T-cell (primary cell): ENCODE measurements around the gene CDK4. TPM values are rescaled to one million over a fixed set of nuclear protein-coding genes. Genes with fewer than 3 reads are reported as not detected.
A peak's percentile ranks its signal among the peaks of the same experiment; 100 is the strongest.

Source experiments
- ATAC-seq, 4 experiments: fragments of 200-7000 bp in 3 of 4; fragments of 150-1000 bp in 1 of 4; cut with Tn5 transposase; replicated peaks in 1 of 4; 1 replicate in 3 of 4; 2 replicates in 1 of 4; pipeline ENCODE4 v1.10.0; 2021; ENCODE audit warnings: moderate library complexity in 3 of 4, mild to moderate bottlenecking in 2 of 4, moderate number of reproducible peaks in 1 of 4
- CTCF ChIA-PET, 2 donors: fragments of 300-600 bp; sonication (Branson Sonifier 250); formaldehyde crosslinking; loops; one replicate each; lab custom pipeline; 2022; ENCODE audit warnings: antibody characterized with exemption in 2 of 2; lab: Charles Lee
- POLR2A ChIA-PET, 2 donors: fragments of 300-600 bp; sonication (Branson Sonifier 250); formaldehyde crosslinking; loops; one replicate each; lab custom pipeline; 2022; ENCODE audit warnings: antibody characterized with exemption in 2 of 2; lab: Charles Lee
- DNase-seq, 35 experiments: peaks; one replicate each; pipeline versions ENCODE4 v3.0.0 to v3.0.0-alpha.2; 2013 to 2023
- H3K27ac ChIP-seq: one replicate; pipeline ENCODE4 v1.5.1; 2013; ENCODE audit warnings: low read length
- H3K27me3 ChIP-seq, 2 experiments: replicated peaks in 1 of 2; 1 replicate in 1 of 2; 2 replicates in 1 of 2; pipeline versions ENCODE4 v1.6.1 to v1.7.0; 2013; ENCODE audit warnings: low read length in 1 of 2, mixed read lengths in 1 of 2; ENCODE audit not compliant: control insufficient read depth in 2 of 2, insufficient read depth in 2 of 2; ENCODE audit errors: extremely low read depth in 1 of 2
- H3K36me3 ChIP-seq, 2 donors: 1 replicate in 1 of 2; 2 replicates in 1 of 2; pipeline versions ENCODE4 v1.6.1 to v1.7.0; 2013; ENCODE audit warnings: low read length in 1 of 2; ENCODE audit not compliant: control insufficient read depth in 2 of 2, insufficient read depth in 1 of 2; ENCODE audit errors: extremely low read depth in 1 of 2
- H3K4me1 ChIP-seq, 2 experiments: 1 replicate in 1 of 2; 2 replicates in 1 of 2; pipeline versions ENCODE4 v1.6.1 to v1.7.0; 2013; ENCODE audit warnings: low read length in 2 of 2, mixed read lengths in 1 of 2; ENCODE audit not compliant: insufficient read depth in 2 of 2, control insufficient read depth in 1 of 2; ENCODE audit errors: extremely low read depth in 1 of 2
- H3K4me3 ChIP-seq, 2 donors: 1 replicate in 1 of 2; 2 replicates in 1 of 2; pipeline versions ENCODE4 v1.5.1 to v1.7.0; 2013; ENCODE audit warnings: mild to moderate bottlenecking in 2 of 2, low read length in 1 of 2, moderate library complexity in 1 of 2; ENCODE audit not compliant: control insufficient read depth in 1 of 2; ENCODE audit errors: extremely low read depth in 1 of 2
- H3K9me3 ChIP-seq: 2 replicates; pipeline ENCODE4 v1.7.0; 2013
- H3K27ac Mint-ChIP-seq, 2 donors: one replicate each; pipeline ENCODE4 v1.8.0; 2020 to 2021; ENCODE audit warnings: mild to moderate bottlenecking in 2 of 2, mixed read lengths in 2 of 2
- H3K27me3 Mint-ChIP-seq, 2 donors: one replicate each; pipeline ENCODE4 v1.8.0; 2021 to 2022; ENCODE audit warnings: mixed read lengths in 2 of 2
- H3K36me3 Mint-ChIP-seq: one replicate; pipeline ENCODE4 v1.8.0; 2021; ENCODE audit warnings: mixed read lengths
- H3K4me1 Mint-ChIP-seq, 3 donors: one replicate each; pipeline ENCODE4 v1.8.0; 2020 to 2022; ENCODE audit warnings: mixed read lengths in 3 of 3, mild to moderate bottlenecking in 1 of 3
- H3K4me3 Mint-ChIP-seq, 3 donors: one replicate each; pipeline ENCODE4 v1.8.0; 2020 to 2022; ENCODE audit warnings: mild to moderate bottlenecking in 3 of 3, mixed read lengths in 3 of 3, moderate library complexity in 3 of 3
- H3K9me3 Mint-ChIP-seq, 3 donors: one replicate each; pipeline ENCODE4 v1.8.0; 2020 to 2022; ENCODE audit warnings: mixed read lengths in 3 of 3
- WGBS: methylation state at CpG from one replicate; pipeline ENCODE4 v1.1.5; 2013; ENCODE audit warnings: missing lambda C conversion rate; ENCODE audit not compliant: insufficient coverage; 5-methylcytosine and 5-hydroxymethylcytosine counted together
- total RNA-seq, 35 experiments: library from RNA in 6 of 35; stranded (reverse) in 6 of 35; fragments of 120-200 nt in 1 of 35; gene quantifications; one replicate each; pipeline versions ENCODE4 v1.2.1 to v1.2.4 and lab custom pipeline; 2013 to 2026

CDK4 gene
- total RNA-seq, 5 donors from 2014 or later (not counting 1 experiment from before 2014, with no cell fraction given): 24.1 to 53.9 (median 46.2) TPM

DNA sequence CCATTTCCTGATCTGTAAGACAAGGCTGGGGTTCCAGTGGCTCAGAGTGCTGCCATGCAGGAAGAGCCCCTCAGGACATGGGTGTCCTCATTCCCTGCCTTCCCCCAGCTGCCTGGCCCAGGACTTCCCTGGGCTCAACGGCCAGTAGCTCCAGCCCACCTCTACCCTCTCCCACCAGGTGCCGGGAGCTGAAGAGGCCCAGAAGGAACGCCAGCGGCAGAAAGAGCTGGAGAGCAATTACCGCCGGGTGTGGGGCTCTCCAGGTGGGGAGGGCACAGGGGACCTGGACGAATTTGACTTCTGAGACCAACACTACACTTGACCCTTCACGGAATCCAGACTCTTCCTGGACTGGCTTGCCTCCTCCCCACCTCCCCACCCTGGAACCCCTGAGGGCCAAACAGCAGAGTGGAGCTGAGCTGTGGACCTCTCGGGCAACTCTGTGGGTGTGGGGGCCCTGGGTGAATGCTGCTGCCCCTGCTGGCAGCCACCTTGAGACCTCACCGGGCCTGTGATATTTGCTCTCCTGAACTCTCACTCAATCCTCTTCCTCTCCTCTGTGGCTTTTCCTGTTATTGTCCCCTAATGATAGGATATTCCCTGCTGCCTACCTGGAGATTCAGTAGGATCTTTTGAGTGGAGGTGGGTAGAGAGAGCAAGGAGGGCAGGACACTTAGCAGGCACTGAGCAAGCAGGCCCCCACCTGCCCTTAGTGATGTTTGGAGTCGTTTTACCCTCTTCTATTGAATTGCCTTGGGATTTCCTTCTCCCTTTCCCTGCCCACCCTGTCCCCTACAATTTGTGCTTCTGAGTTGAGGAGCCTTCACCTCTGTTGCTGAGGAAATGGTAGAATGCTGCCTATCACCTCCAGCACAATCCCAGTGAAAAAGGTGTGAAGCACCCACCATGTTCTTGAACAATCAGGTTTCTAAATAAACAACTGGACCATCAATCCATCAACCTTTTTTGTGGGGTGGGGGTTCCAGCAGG is 31.2 kb downstream of the CDK4 start:
- Mint-ChIP-seq H3K9me3 (no peaks in the 10 kb centered on the region), H3K4me1 (peaks cover 18 to 24% (median 19%) of the 10 kb centered on the region in 3 donors), H3K27ac (peak overlapping the region in 1 of 2 donors; percentile 6), H3K36me3 (peaks cover 28% of the 10 kb centered on the region), H3K4me3 (no peak overlapping the region), H3K27me3 (no peaks in the 10 kb centered on the region)
- H3K4me1 ChIP-seq: peaks cover 0 to 12% of the 10 kb centered on the region in 2 experiments
- 100% methylated on average over 1 of the region's 11 CpGs for WGBS
- H3K27ac ChIP-seq: no peak overlapping the region
- H3K36me3 ChIP-seq: peaks cover 24 to 59% of the 10 kb centered on the region in 2 donors
- H3K9me3 ChIP-seq: no peaks in the 10 kb centered on the region
- ChIA-PET CTCF (no interaction called here), POLR2A (interaction anchor here in 1 of 2 donors (0.6 to 0.7 kb wide), 2 partner anchors 10 to 12 kb away, joined by 3 to 5 read pairs; no protein-coding TSS in a partner anchor)
- ATAC-seq: no peak
- no peaks in the 10 kb centered on the region for H3K27me3 ChIP-seq
- DNase-seq: no peak
- H3K4me3 ChIP-seq: no peak overlapping the region

DNA sequence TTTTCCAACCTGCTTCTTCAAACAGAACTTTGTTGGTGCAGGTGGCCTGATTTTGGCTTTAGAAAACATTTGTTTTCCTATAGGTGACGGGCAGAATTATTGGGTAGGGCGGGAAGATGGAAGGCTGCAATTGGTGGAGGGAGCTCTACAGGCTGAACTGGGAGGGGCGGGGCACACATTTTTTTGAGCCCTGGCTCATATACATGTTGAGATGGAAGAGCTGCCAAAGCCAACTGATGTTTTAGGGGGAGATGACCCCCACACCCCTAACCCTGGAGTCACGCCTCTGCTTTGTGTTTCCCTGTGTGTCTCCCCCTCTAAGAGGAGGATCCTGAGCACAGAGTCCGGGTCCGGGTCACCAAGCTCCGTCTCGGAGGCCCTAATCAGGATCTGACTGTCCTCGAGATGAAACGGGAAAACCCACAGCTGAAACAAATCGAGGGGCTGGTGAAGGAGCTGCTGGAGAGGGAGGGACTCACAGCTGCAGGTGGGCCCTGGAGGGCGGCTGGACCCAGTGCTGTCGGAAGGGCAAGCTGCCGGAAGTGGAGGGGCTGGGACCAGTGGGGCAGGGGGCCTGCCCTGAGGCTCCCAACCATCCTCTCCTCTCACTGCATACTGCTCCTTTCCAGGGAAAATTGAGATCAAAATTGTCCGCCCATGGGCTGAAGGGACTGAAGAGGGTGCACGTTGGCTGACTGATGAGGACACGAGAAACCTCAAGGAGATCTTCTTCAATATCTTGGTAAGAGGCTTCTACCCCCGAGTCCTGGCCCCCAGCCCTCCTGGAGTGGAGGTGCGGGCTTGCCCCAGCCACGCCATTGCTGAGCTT is 32.1 kb downstream of the CDK4 start:
- Mint-ChIP-seq H3K9me3 (no peaks in the 10 kb centered on the region), H3K36me3 (peaks cover 32% of the 10 kb centered on the region), H3K4me1 (peaks cover 16 to 20% (median 17%) of the 10 kb centered on the region in 3 donors), H3K27ac (peak overlapping the region in 1 of 2 donors; percentile 58), H3K4me3 (no peak overlapping the region), H3K27me3 (no peaks in the 10 kb centered on the region)
- Histone ChIP-seq H3K9me3 (no peaks in the 10 kb centered on the region), H3K27me3 (no peaks in the 10 kb centered on the region), H3K36me3 (peaks cover 23 to 62% of the 10 kb centered on the region in 2 donors), H3K27ac (no peak overlapping the region), H3K4me3 (no peak overlapping the region), H3K4me1 (peaks cover 0 to 6% of the 10 kb centered on the region in 2 experiments)
- no peak for ATAC-seq
- POLR2A ChIA-PET: interaction anchor here in 1 of 2 donors (0.6 to 0.7 kb wide), 3 partner anchors 10 to 30 kb away, joined by 3 to 5 read pairs (median 3); no protein-coding TSS in a partner anchor
- DNase-seq: no peak
- 89% methylated on average over 13 of the region's 20 CpGs for WGBS
- CTCF ChIA-PET: no interaction called here

DNA sequence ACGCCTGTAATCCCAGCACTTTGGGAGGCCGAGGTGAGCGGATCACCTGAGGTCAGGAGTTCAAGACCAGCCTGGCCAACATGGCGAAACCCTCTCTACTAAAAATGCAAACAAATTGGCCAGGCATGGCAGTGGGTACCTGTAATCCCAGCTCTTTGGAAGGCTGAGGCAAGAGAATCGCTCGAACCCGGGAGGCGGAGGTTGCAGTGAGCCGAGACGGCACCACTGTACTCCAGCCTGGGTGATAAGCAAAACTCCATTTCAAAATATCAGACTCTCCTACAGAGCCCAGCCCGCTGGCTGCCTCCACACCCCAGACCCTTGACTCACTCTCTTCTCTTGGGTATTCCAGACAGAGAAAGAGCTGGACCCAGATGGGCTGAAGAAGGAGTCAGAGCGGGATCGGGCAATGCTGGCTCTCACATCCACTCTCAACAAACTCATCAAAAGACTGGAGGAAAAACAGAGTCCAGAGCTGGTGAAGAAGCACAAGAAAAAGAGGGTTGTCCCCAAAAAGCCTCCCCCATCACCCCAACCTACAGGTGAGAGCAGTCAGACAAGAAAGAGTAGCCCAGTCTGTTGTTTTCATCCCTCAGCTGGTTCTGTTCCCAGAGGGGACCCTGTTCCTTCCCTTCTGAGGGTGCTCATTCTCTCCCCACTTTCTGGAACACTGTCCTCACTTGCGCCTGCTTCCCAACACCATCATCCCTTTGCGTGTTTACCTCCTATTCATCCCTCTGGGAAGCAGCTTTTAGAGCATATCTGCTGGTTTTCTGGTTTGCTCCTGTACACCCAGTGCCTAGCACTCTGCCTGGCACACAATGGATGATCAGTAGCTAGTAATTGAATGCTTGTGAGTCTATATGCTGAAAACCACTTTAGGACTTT is 33.2 kb downstream of the CDK4 start:
- POLR2A ChIA-PET: no interaction called here
- WGBS: 94% methylated on average over 10 of the region's 15 CpGs
- Mint-ChIP-seq H3K27ac (peak overlapping the region in 1 of 2 donors; percentile 58), H3K9me3 (no peaks in the 10 kb centered on the region), H3K27me3 (no peaks in the 10 kb centered on the region), H3K4me3 (no peak overlapping the region), H3K4me1 (peaks cover 11 to 16% (median 12%) of the 10 kb centered on the region in 3 donors), H3K36me3 (peaks cover 32% of the 10 kb centered on the region)
- ATAC-seq: no peak
- Histone ChIP-seq H3K27ac (no peak overlapping the region), H3K27me3 (no peaks in the 10 kb centered on the region), H3K9me3 (no peaks in the 10 kb centered on the region), H3K4me1 (no peaks in the 10 kb centered on the region), H3K36me3 (peaks cover 23 to 67% of the 10 kb centered on the region in 2 donors), H3K4me3 (no peak overlapping the region)
- no peak for DNase-seq
- CTCF ChIA-PET: interaction anchor here in 1 of 2 donors (0.8 kb wide), 1 partner anchor 63 kb away, joined by 4 read pairs; no protein-coding TSS in a partner anchor

DNA sequence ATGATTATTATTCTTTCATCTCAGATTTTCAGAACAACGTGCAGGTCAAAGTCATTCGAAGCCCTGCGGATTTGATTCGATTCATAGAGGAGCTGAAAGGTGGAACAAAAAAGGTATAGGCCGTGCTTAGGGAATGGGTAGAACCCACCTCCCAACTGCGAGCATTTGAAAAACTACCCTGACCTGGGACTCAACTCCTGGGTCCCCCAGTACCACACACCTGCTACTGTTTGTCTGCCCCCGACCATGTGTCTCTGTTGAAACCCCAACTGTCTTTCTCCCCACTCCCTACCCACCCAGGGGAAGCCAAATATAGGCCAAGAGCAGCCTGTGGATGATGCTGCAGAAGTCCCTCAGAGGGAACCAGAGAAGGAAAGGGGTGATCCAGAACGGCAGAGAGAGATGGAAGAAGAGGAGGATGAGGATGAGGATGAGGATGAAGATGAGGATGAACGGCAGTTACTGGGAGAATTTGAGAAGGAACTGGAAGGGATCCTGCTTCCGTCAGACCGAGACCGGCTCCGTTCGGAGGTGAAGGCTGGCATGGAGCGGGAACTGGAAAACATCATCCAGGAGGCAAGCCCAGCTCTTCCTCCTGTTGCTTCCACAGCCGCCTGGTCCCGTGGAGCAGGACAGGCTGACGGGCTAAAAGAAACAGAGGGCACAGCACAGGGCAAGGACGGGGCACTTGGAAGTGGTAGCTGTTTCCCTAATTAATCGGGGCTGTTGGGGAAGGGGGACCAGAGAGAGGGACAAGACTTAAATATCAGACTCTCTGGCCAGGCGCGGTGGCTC is 34.1 kb downstream of the CDK4 start:
- peaks cover 23 to 71% of the 10 kb centered on the region in 2 donors for H3K36me3 ChIP-seq
- no peaks in the 10 kb centered on the region for H3K4me1 ChIP-seq
- peaks cover 35% of the 10 kb centered on the region for H3K36me3 Mint-ChIP-seq
- no peaks in the 10 kb centered on the region for H3K9me3 ChIP-seq
- DNase-seq: no peak
- CTCF ChIA-PET: interaction anchor here (0.6 to 0.8 kb wide), 3 partner anchors 47 to 1505 kb away, joined by 4 to 7 read pairs (median 4); no protein-coding TSS in a partner anchor
- no peaks in the 10 kb centered on the region for H3K9me3 Mint-ChIP-seq
- ATAC-seq: no peak
- no peak overlapping the region for H3K4me3 Mint-ChIP-seq
- POLR2A ChIA-PET: no interaction called here
- H3K27ac Mint-ChIP-seq: no peak overlapping the region
- peaks cover 8 to 12% (median 9%) of the 10 kb centered on the region in 3 donors for H3K4me1 Mint-ChIP-seq
- H3K27me3 Mint-ChIP-seq: no peaks in the 10 kb centered on the region
- no peak overlapping the region for H3K4me3 ChIP-seq
- H3K27me3 ChIP-seq: no peaks in the 10 kb centered on the region
- no peak overlapping the region for H3K27ac ChIP-seq
- 96% methylated on average over 16 of the region's 22 CpGs for WGBS

DNA sequence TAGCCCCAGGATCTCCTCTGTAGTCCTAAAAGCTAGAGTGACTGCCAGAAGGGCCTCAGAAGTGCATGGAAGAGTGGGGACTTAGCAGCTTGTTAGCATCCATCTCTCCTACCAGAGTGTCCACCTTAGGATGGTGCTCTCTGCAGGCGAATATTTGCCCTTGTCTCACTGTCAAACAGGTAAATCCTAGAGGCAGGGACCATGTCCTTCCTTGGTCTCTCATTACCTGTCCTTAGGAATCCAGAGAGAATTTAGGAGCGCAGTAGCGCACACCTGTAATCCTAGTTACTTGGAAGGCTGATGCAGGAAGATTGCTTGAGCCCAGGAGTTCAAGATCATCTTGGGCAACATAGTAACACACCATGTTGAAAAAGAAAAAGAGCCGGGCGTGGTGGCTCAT is 35.0 kb downstream of the CDK4 start:
- H3K27me3 ChIP-seq: no peaks in the 10 kb centered on the region
- ChIA-PET CTCF (interaction anchor here in 1 of 2 donors (0.6 kb wide), 1 partner anchor 48 kb away, joined by 7 read pairs; no protein-coding TSS in a partner anchor), POLR2A (interaction anchor here in 1 of 2 donors (0.5 kb wide), 1 partner anchor 462 kb away, joined by 3 read pairs; no protein-coding TSS in a partner anchor)
- no peaks in the 10 kb centered on the region for H3K4me1 ChIP-seq
- H3K27me3 Mint-ChIP-seq: no peaks in the 10 kb centered on the region
- ATAC-seq: no peak
- no peak overlapping the region for H3K4me3 Mint-ChIP-seq
- no peaks in the 10 kb centered on the region for H3K9me3 ChIP-seq
- no peak for DNase-seq
- H3K9me3 Mint-ChIP-seq: no peaks in the 10 kb centered on the region
- no peak overlapping the region for H3K27ac Mint-ChIP-seq
- H3K36me3 Mint-ChIP-seq: peaks cover 39% of the 10 kb centered on the region
- H3K4me1 Mint-ChIP-seq: peaks cover 4 to 12% (median 5%) of the 10 kb centered on the region in 3 donors
- H3K27ac ChIP-seq: no peak overlapping the region
- H3K4me3 ChIP-seq: no peak overlapping the region
- WGBS: 100% methylated on average over 2 of the region's 5 CpGs
- peaks cover 20 to 77% of the 10 kb centered on the region in 2 donors for H3K36me3 ChIP-seq
